Fibroblast of lung (primary cell): ENCODE measurements around the gene ABHD16A.

Experiments
- EZH2 ChIP-seq: IDR thresholded peaks from 2 replicates; pipeline ENCODE4 v1.5.1; 2012; ENCODE audit warnings: low read length, control low read depth, mild to moderate bottlenecking; ENCODE audit errors: missing control alignments
- TF ChIP-seq, protein P1 (sequence below), 2 donors: IDR thresholded peaks in 1 of 2; conservative IDR thresholded peaks in 1 of 2; 1 replicate in 1 of 2; 2 replicates in 1 of 2; pipeline ENCODE4 v1.5.1; 2011 to 2012; ENCODE audit warnings: low read length in 2 of 2, control low read depth in 1 of 2, inconsistent platforms in 1 of 2, low read depth in 1 of 2, mild to moderate bottlenecking in 1 of 2

DNA sequence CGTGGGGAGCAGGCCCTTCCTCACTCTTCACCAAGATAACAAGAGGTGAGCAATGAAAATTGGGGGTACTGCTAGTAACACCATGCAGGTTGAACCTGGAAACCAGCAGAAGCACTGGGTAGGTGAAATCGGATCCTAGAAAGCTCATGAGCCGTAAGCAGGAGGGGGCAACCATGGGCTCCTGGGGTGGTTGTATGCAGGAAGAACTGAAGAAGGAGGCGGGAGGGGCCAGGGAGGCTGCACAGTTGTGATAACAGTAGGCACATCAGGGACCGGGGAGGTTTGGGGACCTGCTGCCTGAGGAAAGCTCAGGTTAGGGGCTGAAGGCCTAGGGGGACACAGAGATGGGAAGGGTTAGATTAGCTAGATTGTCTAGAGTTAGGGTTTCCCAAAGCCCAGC lies 16.6 kb downstream of the ABHD16A start:
- TF ChIP-seq, protein P1, sequence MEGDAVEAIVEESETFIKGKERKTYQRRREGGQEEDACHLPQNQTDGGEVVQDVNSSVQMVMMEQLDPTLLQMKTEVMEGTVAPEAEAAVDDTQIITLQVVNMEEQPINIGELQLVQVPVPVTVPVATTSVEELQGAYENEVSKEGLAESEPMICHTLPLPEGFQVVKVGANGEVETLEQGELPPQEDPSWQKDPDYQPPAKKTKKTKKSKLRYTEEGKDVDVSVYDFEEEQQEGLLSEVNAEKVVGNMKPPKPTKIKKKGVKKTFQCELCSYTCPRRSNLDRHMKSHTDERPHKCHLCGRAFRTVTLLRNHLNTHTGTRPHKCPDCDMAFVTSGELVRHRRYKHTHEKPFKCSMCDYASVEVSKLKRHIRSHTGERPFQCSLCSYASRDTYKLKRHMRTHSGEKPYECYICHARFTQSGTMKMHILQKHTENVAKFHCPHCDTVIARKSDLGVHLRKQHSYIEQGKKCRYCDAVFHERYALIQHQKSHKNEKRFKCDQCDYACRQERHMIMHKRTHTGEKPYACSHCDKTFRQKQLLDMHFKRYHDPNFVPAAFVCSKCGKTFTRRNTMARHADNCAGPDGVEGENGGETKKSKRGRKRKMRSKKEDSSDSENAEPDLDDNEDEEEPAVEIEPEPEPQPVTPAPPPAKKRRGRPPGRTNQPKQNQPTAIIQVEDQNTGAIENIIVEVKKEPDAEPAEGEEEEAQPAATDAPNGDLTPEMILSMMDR (conservative IDR thresholded peaks at IDR 0.05 in 1 of 2, IDR thresholded peaks at IDR 0.05 in 1 of 2; ENCODE audit: low read depth in 1 of 2, low read length in 2 of 2), result no peak
- no peak for TF ChIP-seq EZH2
